Right lobe of liver (tissue), 6 donors: ENCODE results near the gene GALNT16. TPM values are rescaled to one million over a fixed set of nuclear protein-coding genes. Genes with fewer than 3 reads are reported as not detected.

Experiments
- ATAC-seq, 4 donors: fragments of 200-7000 bp; cut with Tn5 transposase; one replicate each; pipeline ENCODE4 v1.9.1; 2020; ENCODE audit warnings: mild to moderate bottlenecking in 4 of 4, moderate library complexity in 4 of 4
- DNase-seq, 3 donors: peaks; one replicate each; pipeline ENCODE4 v3.0.0-alpha.2; 2020
- H3K27ac ChIP-seq, 3 donors: fragments of 200-600 bp; one replicate each; pipeline ENCODE4 v1.8.0; 2022
- H3K27me3 ChIP-seq, 2 donors: fragments of 200-600 bp; one replicate each; pipeline ENCODE4 v1.8.0; 2022
- H3K36me3 ChIP-seq, 4 donors: fragments of 200-600 bp; sonication (generic) in 1 of 4; one replicate each; pipeline versions ENCODE4 v1.5.1 to v1.8.0; 2017 to 2022; ENCODE audit warnings: control low read depth in 1 of 4
- H3K4me1 ChIP-seq, 4 donors: fragments of 200-600 bp; sonication (generic) in 1 of 4; one replicate each; pipeline versions ENCODE4 v1.5.1 to v1.8.0; 2017 to 2022; ENCODE audit warnings: control low read depth in 1 of 4
- H3K4me3 ChIP-seq, 3 donors: fragments of 200-600 bp; one replicate each; pipeline ENCODE4 v1.8.0; 2022
- H3K9me3 ChIP-seq, 4 donors: fragments of 200-600 bp; sonication (generic) in 1 of 4; one replicate each; pipeline versions ENCODE4 v1.5.1 to v1.8.0; 2017 to 2022; ENCODE audit warnings: control low read depth in 1 of 4
- POLR2A ChIP-seq: fragments of 450-650 bp; IDR thresholded peaks from one replicate; pipeline ENCODE4 v1.6.1; 2017; ENCODE audit warnings: antibody characterized with exemption, mild to moderate bottlenecking
- WGBS: methylation state at CpG from one replicate; pipeline ENCODE4 v1.1.6; 2018; ENCODE audit warnings: low coverage, low lambda C conversion rate; ENCODE audit not compliant: insufficient coverage; ENCODE audit errors: missing lambda C conversion rate; 5-methylcytosine and 5-hydroxymethylcytosine counted together
- intact Hi-C, 2 donors: fragments of 100-400 bp; cut with DNase I; formaldehyde crosslinking; loops; one replicate each; pipeline versions ENCODE4 v1.11.2 to v1.14.1; 2022
- total RNA-seq, 6 experiments: library from RNA; depleted of rRNA in 2 of 6; stranded (reverse); fragments of >200 nt in 2 of 6; fragmentation: NEBNext Ultra II Directional in 3 of 6; extraction: Animal tissue kit (Norgen Biotek cat#: 25700) in 3 of 6; gene quantifications; one replicate each; pipeline versions ENCODE4 v1.1.0 to v1.2.4, GENCODE V29; 2016 to 2023
- TF ChIP-seq, protein P1 (sequence below), 4 donors: fragments of 200-600 bp in 3 of 4; fragments of 450-650 bp in 1 of 4; IDR thresholded peaks; one replicate each; pipeline versions ENCODE4 v1.5.1 to v1.8.0; 2016 to 2022; ENCODE audit warnings: antibody characterized with exemption in 4 of 4, mild to moderate bottlenecking in 2 of 4
- donor health status: DM: no; HTN: yes; CAD: no.
- donor health status: DM: no; HTN: no; CAD: no.
- donor health status: DM: no; HTN: no; CAD: no.
- donor health status: DM: no; HTN: yes; CAD: no.
- donor health status: DM: no; HTN: yes; CAD: no.

Gene GALNT16
- total RNA-seq, 6 experiments from 2014 or later, result 0.37 to 1.7 (median 0.94) TPM

DNA sequence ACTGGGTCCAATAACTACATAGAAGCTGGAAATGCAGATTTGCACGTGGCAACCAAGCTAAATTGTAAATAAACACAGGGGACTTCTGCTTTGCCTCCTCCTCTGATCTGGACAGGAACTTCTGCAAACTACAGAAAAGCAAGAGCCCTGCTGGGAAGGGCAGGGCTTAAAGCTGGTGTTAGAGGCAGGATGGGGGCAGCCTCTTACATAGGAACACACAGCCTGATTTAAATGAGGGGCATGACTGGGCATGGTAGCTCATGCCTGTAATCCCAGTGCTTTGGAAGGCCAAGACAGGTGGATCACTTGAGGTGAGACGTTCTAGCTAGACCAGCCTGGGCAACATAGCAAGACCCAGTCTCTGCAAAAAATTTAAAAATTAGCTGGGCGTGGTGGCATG is 91.4 kb downstream of the GALNT16 start:
- 52% methylated on average over 2 of the region's 3 CpGs for WGBS
- no peak overlapping the region for H3K27ac ChIP-seq
- no peaks in the 10 kb centered on the region for H3K36me3 ChIP-seq
- no peak overlapping the region for H3K4me3 ChIP-seq
- H3K27me3 ChIP-seq, result no peaks in the 10 kb centered on the region
- ATAC-seq (no peak), DNase-seq (no peak)
- no peaks in the 10 kb centered on the region for H3K4me1 ChIP-seq
- no peaks in the 10 kb centered on the region for H3K9me3 ChIP-seq
- TF ChIP-seq, protein P1, sequence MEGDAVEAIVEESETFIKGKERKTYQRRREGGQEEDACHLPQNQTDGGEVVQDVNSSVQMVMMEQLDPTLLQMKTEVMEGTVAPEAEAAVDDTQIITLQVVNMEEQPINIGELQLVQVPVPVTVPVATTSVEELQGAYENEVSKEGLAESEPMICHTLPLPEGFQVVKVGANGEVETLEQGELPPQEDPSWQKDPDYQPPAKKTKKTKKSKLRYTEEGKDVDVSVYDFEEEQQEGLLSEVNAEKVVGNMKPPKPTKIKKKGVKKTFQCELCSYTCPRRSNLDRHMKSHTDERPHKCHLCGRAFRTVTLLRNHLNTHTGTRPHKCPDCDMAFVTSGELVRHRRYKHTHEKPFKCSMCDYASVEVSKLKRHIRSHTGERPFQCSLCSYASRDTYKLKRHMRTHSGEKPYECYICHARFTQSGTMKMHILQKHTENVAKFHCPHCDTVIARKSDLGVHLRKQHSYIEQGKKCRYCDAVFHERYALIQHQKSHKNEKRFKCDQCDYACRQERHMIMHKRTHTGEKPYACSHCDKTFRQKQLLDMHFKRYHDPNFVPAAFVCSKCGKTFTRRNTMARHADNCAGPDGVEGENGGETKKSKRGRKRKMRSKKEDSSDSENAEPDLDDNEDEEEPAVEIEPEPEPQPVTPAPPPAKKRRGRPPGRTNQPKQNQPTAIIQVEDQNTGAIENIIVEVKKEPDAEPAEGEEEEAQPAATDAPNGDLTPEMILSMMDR (IDR thresholded peaks at IDR 0.05), result no peak
- no peak for TF ChIP-seq POLR2A
- intact Hi-C loops, result no loop called here

DNA sequence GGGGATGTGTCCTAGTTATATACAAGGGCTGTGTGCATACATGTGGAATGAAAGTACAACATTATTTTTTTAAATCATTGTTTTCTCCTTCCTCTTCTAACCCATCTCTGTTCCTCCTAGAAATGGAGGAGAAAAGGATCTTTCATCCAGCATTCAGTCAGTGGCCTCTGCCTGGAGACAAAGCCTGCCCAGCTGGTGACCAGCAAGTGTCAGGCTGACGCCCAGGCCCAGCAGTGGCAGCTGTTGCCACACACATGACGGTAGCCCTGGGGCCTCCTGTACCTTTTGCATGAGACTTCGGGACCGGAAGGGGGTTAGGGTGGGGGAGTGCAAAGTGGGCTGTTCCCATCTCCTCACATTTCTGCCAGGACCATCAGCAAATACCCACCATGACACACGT is 92.0 kb downstream of the GALNT16 start:
- intact Hi-C loops, result no loop called here
- ATAC-seq (no peak), DNase-seq (no peak)
- Histone ChIP-seq H3K27ac (no peak overlapping the region), H3K27me3 (no peaks in the 10 kb centered on the region), H3K36me3 (no peaks in the 10 kb centered on the region), H3K4me1 (no peaks in the 10 kb centered on the region), H3K9me3 (no peaks in the 10 kb centered on the region), H3K4me3 (no peak overlapping the region)
- 60% methylated on average over 2 of the region's 5 CpGs for WGBS
- no peak for TF ChIP-seq POLR2A
- TF ChIP-seq, protein P1 (IDR thresholded peaks at IDR 0.05), result no peak

DNA sequence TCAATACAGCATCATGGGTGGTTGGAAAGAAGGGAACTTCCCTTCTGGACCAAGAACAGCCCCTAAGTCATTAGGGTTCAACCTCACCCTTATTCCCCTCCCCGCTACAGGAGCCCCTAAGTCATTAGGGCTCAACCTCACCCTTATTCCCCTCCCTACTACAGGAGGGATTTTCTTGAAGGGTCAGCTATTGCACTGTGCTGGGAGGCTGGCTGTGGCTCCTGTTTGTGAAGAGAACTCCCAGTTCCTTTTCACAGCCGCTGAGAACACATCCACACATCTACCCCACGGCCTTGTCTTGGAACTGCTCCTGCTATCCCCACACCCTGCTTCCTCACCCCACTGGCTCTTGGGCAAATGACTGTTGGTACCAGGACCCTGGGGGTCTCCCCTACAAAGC is 93.2 kb downstream of the GALNT16 start:
- DNase-seq (no peak), ATAC-seq (no peak)
- Histone ChIP-seq H3K27me3 (no peaks in the 10 kb centered on the region), H3K4me1 (no peaks in the 10 kb centered on the region), H3K4me3 (no peak overlapping the region), H3K27ac (no peak overlapping the region), H3K9me3 (no peaks in the 10 kb centered on the region), H3K36me3 (no peaks in the 10 kb centered on the region)
- intact Hi-C loops, result no loop called here
- TF ChIP-seq, protein P1 (IDR thresholded peaks at IDR 0.05), result no peak
- TF ChIP-seq POLR2A, result no peak
- WGBS, result 94% methylated on average over 3 of the region's 3 CpGs

DNA sequence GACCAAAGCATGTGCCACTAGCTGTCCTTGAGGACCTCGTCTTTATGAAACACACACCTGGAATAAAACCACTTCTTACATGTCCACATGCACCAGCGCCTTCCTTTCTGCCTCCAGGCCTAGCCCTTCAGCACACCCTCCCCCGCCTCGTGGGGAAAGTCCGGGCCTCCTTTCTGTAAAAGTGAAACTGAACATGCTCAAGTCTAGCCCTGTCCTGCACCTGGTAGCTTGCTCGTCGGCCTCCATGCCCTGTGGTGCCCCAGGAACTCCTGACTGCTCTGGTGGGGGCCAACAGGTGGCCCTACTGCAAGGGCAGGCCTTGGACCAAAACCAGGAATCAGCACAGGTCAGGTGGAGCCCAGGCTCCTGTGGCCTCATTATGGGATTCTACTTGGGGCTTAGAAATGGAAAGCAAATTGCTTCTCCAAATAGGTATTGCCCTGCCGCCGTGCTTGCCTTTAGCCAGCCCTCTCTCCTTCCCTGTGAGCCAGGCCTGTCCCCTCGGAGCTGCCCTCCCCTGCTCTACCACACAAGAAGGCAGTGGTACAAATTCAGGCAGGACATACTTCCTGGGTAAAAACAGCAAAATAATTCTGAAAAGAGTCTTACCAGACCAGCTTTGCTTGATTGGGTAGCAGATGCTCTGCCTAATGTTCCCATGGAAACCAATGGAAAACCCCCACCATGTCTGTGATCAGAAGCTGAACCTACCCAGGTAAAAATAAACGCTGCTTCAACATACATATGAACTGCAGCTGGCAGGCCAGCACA is 94.6 kb downstream of the GALNT16 start:
- ATAC-seq, result peak; percentile 25 to 74 (median 53)
- H3K36me3 ChIP-seq, result no peaks in the 10 kb centered on the region
- intact Hi-C loops, result no loop called here
- TF ChIP-seq, protein P1 (IDR thresholded peaks at IDR 0.05), result no peak
- no peak for TF ChIP-seq POLR2A
- peak in 1 of 3 donors; percentile 34 for DNase-seq
- H3K4me3 ChIP-seq, result no peak overlapping the region
- no peaks in the 10 kb centered on the region for H3K9me3 ChIP-seq
- no peak overlapping the region for H3K27ac ChIP-seq
- H3K4me1 ChIP-seq, result no peaks in the 10 kb centered on the region
- 56% methylated on average over 9 of the region's 11 CpGs for WGBS
- no peaks in the 10 kb centered on the region for H3K27me3 ChIP-seq
